H1 (cell line): Measurements from ENCODE around the gene THEMIS. TPM values are rescaled to one million over a fixed set of nuclear protein-coding genes. Genes with fewer than 3 reads are reported as not detected.

Experiments
- JUN ChIP-seq: IDR thresholded peaks from 2 replicates; pipeline ENCODE4 v1.6.1; 2011; ENCODE audit warnings: low read depth, mild to moderate bottlenecking, improper control_type of control experiment, low read length
- SP1 ChIP-seq: IDR thresholded peaks from 2 replicates; pipeline ENCODE4 v1.6.1; 2011; ENCODE audit warnings: low read depth, low read length
- polyA plus RNA-seq, 7 experiments: library from polyadenylated mRNA; depleted of rRNA in 3 of 7; stranded (reverse) in 5 of 7; unstranded in 2 of 7; fragments of >200 nt in 5 of 7; fragments of 200-250 nt in 2 of 7; gene quantifications; 1 replicate in 5 of 7; 2 replicates in 1 of 7; 4 replicates in 1 of 7; pipeline versions ENCODE4 v1.2.1 to v1.2.3, GENCODE V29; 2011 to 2013; ENCODE audit warnings: missing spikeins in 2 of 7, mixed read lengths in 2 of 7
- total RNA-seq: library from RNA; stranded (reverse); fragmentation: NEBNext Ultra II Directional; extraction: Animal tissue kit (Norgen Biotek cat#: 25700); gene quantifications from 2 replicates; pipeline ENCODE4 v1.2.1, GENCODE V29; 2021

Gene THEMIS
- total and polyA plus RNA-seq, 2 of the 8 experiments (the other 6 are each of a cell fraction or from before 2014, with no cell fraction given) = not detected

- TF ChIP-seq SP1 (no peak), JUN (no peak)
Observed at GRCh38 chr6:127768745-127769144, 132.1 kb downstream of the THEMIS start (continued).
